Nephron (organoid): ENCODE results near the gene TDRD1.

Source experiments
- H3K27ac Mint-ChIP-seq, 3 experiments: 2 replicates each; pipeline ENCODE4 v1.8.0; 2020; ENCODE audit warnings: mixed read lengths in 3 of 3, mild to moderate bottlenecking in 2 of 3, moderate library complexity in 1 of 3
- H3K27me3 Mint-ChIP-seq: 2 replicates; pipeline ENCODE4 v1.8.0; 2021; ENCODE audit warnings: low read depth, mild to moderate bottlenecking, moderate library complexity, mixed read lengths
- H3K36me3 Mint-ChIP-seq: 2 replicates; pipeline ENCODE4 v1.8.0; 2020; ENCODE audit warnings: low read depth, mixed read lengths
- H3K4me1 Mint-ChIP-seq: 2 replicates; pipeline ENCODE4 v1.8.0; 2020; ENCODE audit warnings: mixed read lengths
- H3K4me3 Mint-ChIP-seq, 3 experiments: 2 replicates each; pipeline ENCODE4 v1.8.0; 2020; ENCODE audit warnings: mild to moderate bottlenecking in 3 of 3, mixed read lengths in 3 of 3, moderate library complexity in 2 of 3
- H3K9me3 Mint-ChIP-seq: 2 replicates; pipeline ENCODE4 v1.8.0; 2020; ENCODE audit warnings: mixed read lengths
- CTCF ChIP-seq, 3 experiments: fragments of 200-600 bp; sonication (generic); IDR thresholded peaks; one replicate each; pipeline ENCODE4 v1.5.0; 2021; ENCODE audit warnings: antibody characterized with exemption in 3 of 3; ENCODE audit not compliant: unreplicated experiment in 3 of 3

TDRD1 gene

DNA sequence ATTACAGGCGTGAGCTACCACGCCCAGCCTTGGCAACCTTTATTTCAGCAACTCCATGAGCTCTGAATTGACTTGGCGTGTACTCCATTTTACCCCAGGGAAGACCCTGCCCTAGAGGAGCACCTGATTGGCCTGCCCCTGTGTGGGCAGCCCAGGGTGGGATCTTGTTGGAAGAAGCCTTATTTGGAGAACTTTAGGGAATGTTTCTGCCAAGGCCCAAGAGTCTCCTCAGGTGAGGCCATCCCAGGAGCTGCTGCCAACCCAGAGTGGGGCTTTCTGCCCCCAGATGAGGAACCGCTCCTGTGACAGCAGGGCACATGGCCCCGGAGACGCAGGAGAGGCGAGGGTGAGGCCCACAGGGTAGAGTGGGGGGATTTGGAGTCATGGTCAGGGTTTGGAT, 101.9 kb downstream of the TDRD1 start:
- Mint-ChIP-seq H3K27ac (no peak overlapping the region), H3K27me3 (no peaks in the 10 kb centered on the region), H3K9me3 (no peaks in the 10 kb centered on the region), H3K36me3 (no peaks in the 10 kb centered on the region), H3K4me1 (no peaks in the 10 kb centered on the region), H3K4me3 (no peak overlapping the region)
- no peak for TF ChIP-seq CTCF (IDR thresholded peaks at IDR 0.05; ENCODE audit: unreplicated experiment in 3 of 3)

DNA sequence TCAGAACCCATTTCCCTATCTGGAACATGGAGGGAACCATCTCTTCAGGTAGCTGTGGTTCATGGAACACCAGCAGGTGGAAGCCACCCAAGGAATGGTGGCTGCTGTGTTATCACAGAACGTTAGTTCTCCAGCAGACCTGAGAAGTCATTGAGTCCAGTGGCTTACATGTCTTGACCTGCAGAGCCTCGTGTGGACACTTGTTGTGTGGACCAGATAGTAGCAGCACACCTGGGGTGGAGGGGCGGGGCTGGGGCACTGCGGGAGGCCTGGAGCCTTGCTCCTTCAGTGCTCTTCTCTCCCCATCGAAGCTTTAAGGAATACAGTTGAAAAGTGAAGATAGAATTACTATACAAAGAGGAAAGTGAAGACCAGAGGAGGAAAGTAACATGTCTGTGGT, 102.3 kb downstream of the TDRD1 start:
- Mint-ChIP-seq H3K27me3 (no peaks in the 10 kb centered on the region), H3K4me1 (no peaks in the 10 kb centered on the region), H3K27ac (no peak overlapping the region), H3K9me3 (no peaks in the 10 kb centered on the region), H3K4me3 (no peak overlapping the region), H3K36me3 (no peaks in the 10 kb centered on the region)
- no peak for TF ChIP-seq CTCF (IDR thresholded peaks at IDR 0.05; ENCODE audit: unreplicated experiment in 3 of 3)
